Measurements from ENCODE around the gene GLI3.

The GLI3 gene

GRCh38 chr7:42183547-42183946 lies 53.5 kb downstream of the GLI3 start:
- no peak for TF ChIP-seq CTCF (IDR thresholded peaks at IDR 0.05; ENCODE audit: borderline replicate concordance, insufficient read depth, low read depth, low read length)
- no peak overlapping the region for H3K4me3 ChIP-seq (ENCODE audit: low read depth, low read length)

- TF ChIP-seq CTCF (IDR thresholded peaks at IDR 0.05; ENCODE audit: borderline replicate concordance, insufficient read depth, low read depth, low read length) = no peak
- no peak overlapping the region for H3K4me3 ChIP-seq (ENCODE audit: low read depth, low read length)
These were observed 55.4 kb downstream of the GLI3 start for GRCh38 chr7:42181566-42181965.

GRCh38 chr7:42180806-42181205 lies 56.2 kb downstream of the GLI3 start:
- no peak for TF ChIP-seq CTCF (IDR thresholded peaks at IDR 0.05; ENCODE audit: borderline replicate concordance, insufficient read depth, low read depth, low read length)

GRCh38 chr7:42176724-42177101 lies 60.3 kb downstream of the GLI3 start:
- no peak overlapping the region for H3K4me3 ChIP-seq (ENCODE audit: low read depth, low read length)
- no peak for TF ChIP-seq CTCF (IDR thresholded peaks at IDR 0.05; ENCODE audit: borderline replicate concordance, insufficient read depth, low read depth, low read length)

More at GRCh38 chr7:42180806-42181205, 56.2 kb downstream of the GLI3 start:
- no peak overlapping the region for H3K4me3 ChIP-seq (ENCODE audit: low read depth, low read length)

GRCh38 chr7:42175834-42176723 lies 60.9 kb downstream of the GLI3 start:
- no peak for TF ChIP-seq CTCF (IDR thresholded peaks at IDR 0.05; ENCODE audit: borderline replicate concordance, insufficient read depth, low read depth, low read length)
- H3K4me3 ChIP-seq (ENCODE audit: low read depth, low read length) = no peak overlapping the region

GRCh38 chr7:42174391-42174912 lies 62.6 kb downstream of the GLI3 start:
- TF ChIP-seq CTCF (IDR thresholded peaks at IDR 0.05; ENCODE audit: borderline replicate concordance, insufficient read depth, low read depth, low read length) = no peak
- no peak overlapping the region for H3K4me3 ChIP-seq (ENCODE audit: low read depth, low read length)

GRCh38 chr7:42170724-42171123 lies 66.3 kb downstream of the GLI3 start:
- no peak for TF ChIP-seq CTCF (IDR thresholded peaks at IDR 0.05; ENCODE audit: borderline replicate concordance, insufficient read depth, low read depth, low read length)
- no peak overlapping the region for H3K4me3 ChIP-seq (ENCODE audit: low read depth, low read length)
